Astrocyte of the cerebellum (primary cell): ENCODE results near the gene TMTC1.

Experiments used
- DNase-seq: peaks from one replicate; pipeline ENCODE4 v3.0.0-alpha.2; 2011; ENCODE audit warnings: low read depth
- H3K4me3 ChIP-seq: 2 replicates; pipeline ENCODE4 v1.5.1; 2011; ENCODE audit warnings: mild to moderate bottlenecking, low read depth, low read length, moderate library complexity
- CTCF ChIP-seq: IDR thresholded peaks from 2 replicates; pipeline ENCODE4 v1.5.1; 2012; ENCODE audit warnings: low read length, low read depth, moderate library complexity, mild to moderate bottlenecking; ENCODE audit errors: missing control alignments
- in situ Hi-C: cut with HindIII; loops from 2 replicates; pipeline ENCODE4 v1.10.0; 2017; ENCODE audit warnings: low sequenced_read_pairs

Gene TMTC1

GRCh38 chr12:29519585-29520182 is 264.1 kb downstream of the TMTC1 start:
- no peak overlapping the region for H3K4me3 ChIP-seq
- in situ Hi-C loops = no loop called here
- TF ChIP-seq CTCF = peak; percentile 30
- DNase-seq = peak; percentile 60

- no peak for DNase-seq
- no peak for TF ChIP-seq CTCF
- H3K4me3 ChIP-seq = no peak overlapping the region
- in situ Hi-C loops = no loop called here
Measured at GRCh38 chr12:29518407-29518806, 265.3 kb downstream of the TMTC1 start.

- no peak overlapping the region for H3K4me3 ChIP-seq
- no peak for DNase-seq
- in situ Hi-C loops = no loop called here
- TF ChIP-seq CTCF = no peak
Measured at GRCh38 chr12:29517264-29517663, 266.5 kb downstream of the TMTC1 start.

GRCh38 chr12:29516431-29516875 is 267.3 kb downstream of the TMTC1 start:
- in situ Hi-C loops = no loop called here
- no peak for TF ChIP-seq CTCF
- no peak for DNase-seq
- H3K4me3 ChIP-seq = no peak overlapping the region

- no peak overlapping the region for H3K4me3 ChIP-seq
- no peak for DNase-seq
- no peak for TF ChIP-seq CTCF
- in situ Hi-C loops = no loop called here
Measured at GRCh38 chr12:29510591-29511185, 273.1 kb downstream of the TMTC1 start.

GRCh38 chr12:29509503-29509902 is 274.2 kb downstream of the TMTC1 start:
- no peak for DNase-seq
- in situ Hi-C loops = no loop called here
- H3K4me3 ChIP-seq = no peak overlapping the region
- TF ChIP-seq CTCF = no peak
